ENCODE data around the gene BAD.

BAD gene

GRCh38 chr11:64281957-64282770, 2.3 kb downstream of the BAD start:
- DNase-seq (ENCODE audit: low read depth in 1 of 2, low spot score in 1 of 2), result no peak

GRCh38 chr11:64278576-64279190, 5.8 kb downstream of the BAD start:
- DNase-seq (ENCODE audit: low read depth in 1 of 2, low spot score in 1 of 2), result no peak

- no peak for DNase-seq (ENCODE audit: low read depth in 1 of 2, low spot score in 1 of 2)
Measured at GRCh38 chr11:64276653-64277431, 7.6 kb downstream of the BAD start.

- no peak for DNase-seq (ENCODE audit: low read depth in 1 of 2, low spot score in 1 of 2)
Measured at GRCh38 chr11:64275841-64276240, 8.6 kb downstream of the BAD start.

GRCh38 chr11:64275031-64275800, 9.2 kb downstream of the BAD start:
- DNase-seq (ENCODE audit: low read depth in 1 of 2, low spot score in 1 of 2), result no peak

GRCh38 chr11:64269540-64270220, 14.8 kb downstream of the BAD start:
- peak; percentile 95 to 97 for DNase-seq (ENCODE audit: low read depth in 1 of 2, low spot score in 1 of 2)

- DNase-seq (ENCODE audit: low read depth in 1 of 2, low spot score in 1 of 2), result no peak
Measured at GRCh38 chr11:64268893-64269539, 15.4 kb downstream of the BAD start.

- no peak for DNase-seq (ENCODE audit: low read depth in 1 of 2, low spot score in 1 of 2)
Measured at GRCh38 chr11:64268025-64268892, 16.2 kb downstream of the BAD start.

- DNase-seq (ENCODE audit: low read depth in 1 of 2, low spot score in 1 of 2), result no peak
Measured at GRCh38 chr11:64267207-64267945, 17.1 kb downstream of the BAD start.

- DNase-seq (ENCODE audit: low read depth in 1 of 2, low spot score in 1 of 2), result no peak
Measured at GRCh38 chr11:64266339-64266738, 18.1 kb downstream of the BAD start.

GRCh38 chr11:64265176-64266160, 19.0 kb downstream of the BAD start:
- no peak for DNase-seq (ENCODE audit: low read depth in 1 of 2, low spot score in 1 of 2)

GRCh38 chr11:64264371-64264852, 20.1 kb downstream of the BAD start:
- no peak for DNase-seq (ENCODE audit: low read depth in 1 of 2, low spot score in 1 of 2)

- DNase-seq (ENCODE audit: low read depth in 1 of 2, low spot score in 1 of 2), result no peak
Measured at GRCh38 chr11:64263947-64264317, 20.5 kb downstream of the BAD start.

- DNase-seq (ENCODE audit: low read depth in 1 of 2, low spot score in 1 of 2), result no peak
Measured at GRCh38 chr11:64263021-64263946, 21.2 kb downstream of the BAD start.

GRCh38 chr11:64262271-64263002, 22.0 kb downstream of the BAD start:
- DNase-seq (ENCODE audit: low read depth in 1 of 2, low spot score in 1 of 2), result no peak

Measured in activated T-helper 1 cell treated with anti-CD3 and anti-CD28 coated beads, Interleukin-2, amount 50 U/mL, for 16 hours (primary cell).